Body of pancreas (tissue), 4 donors: ENCODE data around the gene SYPL1.

Source experiments
- CTCF ChIP-seq, 7 experiments: fragments of 450-650 bp in 4 of 7; fragments of 200-600 bp in 3 of 7; sonication (generic) in 3 of 7; IDR thresholded peaks; one replicate each; pipeline ENCODE4 v1.5.1; 2016 to 2019; ENCODE audit warnings: antibody characterized with exemption in 7 of 7
- POLR2A ChIP-seq, 3 donors: fragments of 450-650 bp; IDR thresholded peaks; one replicate each; pipeline ENCODE4 v1.6.1; 2016; ENCODE audit warnings: antibody characterized with exemption in 3 of 3, mild to moderate bottlenecking in 2 of 3

GRCh38 chr7:106134241-106134640, 22.1 kb upstream of the SYPL1 start:
- TF ChIP-seq CTCF (IDR thresholded peaks at IDR 0.05) (no peak), POLR2A (IDR thresholded peaks at IDR 0.05) (no peak)
